HG03196 (cell line): ENCODE data around the gene SMC5.
A peak's percentile ranks its signal among the peaks of the same experiment; 100 is the strongest.
"Not testable (repeated sequence)": the region's sequence is repeated elsewhere in the genome, so short reads cannot be mapped to it uniquely, and the experiment has no call there.

Source experiments
- ATAC-seq: cut with Tn5 transposase; IDR thresholded peaks from one replicate; pipeline ENCODE4 v1.9.1; 2021; ENCODE audit not compliant: unreplicated experiment

Gene SMC5

GRCh38 chr9:70258692-70259511, at the start of gene SMC5:
TSS of gene SMC5 (plus strand) at chr9:70258978. CDS start at chr9:70259079, 101 bp downstream.
- peak; percentile 88 for ATAC-seq

DNA sequence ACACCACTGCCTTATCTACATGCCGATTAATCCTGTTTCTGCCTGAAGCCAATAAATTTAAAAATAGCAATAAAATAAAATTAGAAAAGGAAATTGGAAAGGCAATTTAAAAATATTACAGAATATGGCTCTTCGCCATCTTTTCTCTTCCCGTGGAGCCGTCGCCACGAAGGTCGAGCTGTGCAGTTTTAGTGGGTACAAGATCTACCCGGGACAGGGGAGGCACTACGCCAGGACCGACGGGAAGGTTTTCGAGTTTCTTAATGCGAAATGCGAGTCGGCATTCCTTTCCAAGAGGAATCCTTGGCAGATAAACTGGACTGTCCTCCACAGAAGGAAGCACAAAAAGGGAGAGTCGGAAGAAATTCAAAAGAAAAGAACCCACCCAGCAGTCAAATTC, 41.7 kb upstream of the SMC5 start:
- no peak for ATAC-seq

- ATAC-seq: no peak
These were observed 40.0 kb upstream of the SMC5 start for GRCh38 chr9:70218767-70219166.

DNA sequence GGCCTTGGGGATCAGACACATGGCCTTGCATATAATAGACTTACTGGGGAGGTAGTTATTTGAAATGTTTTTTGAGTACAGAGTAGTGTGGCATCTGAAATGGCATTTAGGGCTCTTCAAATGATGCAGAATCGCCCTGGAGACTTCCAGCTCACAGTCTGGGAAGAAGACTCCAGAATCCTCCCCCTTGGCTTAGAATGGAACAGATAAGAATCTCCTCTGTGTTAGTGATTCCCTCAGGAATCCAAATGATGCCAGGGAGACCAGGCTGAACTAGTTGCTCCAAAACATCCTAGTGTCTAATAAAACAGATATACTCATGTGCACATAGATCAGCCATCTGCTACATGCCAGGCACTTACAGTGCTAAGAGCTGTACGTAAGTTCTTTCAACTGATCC, 38.6 kb upstream of the SMC5 start:
- no peak for ATAC-seq

DNA sequence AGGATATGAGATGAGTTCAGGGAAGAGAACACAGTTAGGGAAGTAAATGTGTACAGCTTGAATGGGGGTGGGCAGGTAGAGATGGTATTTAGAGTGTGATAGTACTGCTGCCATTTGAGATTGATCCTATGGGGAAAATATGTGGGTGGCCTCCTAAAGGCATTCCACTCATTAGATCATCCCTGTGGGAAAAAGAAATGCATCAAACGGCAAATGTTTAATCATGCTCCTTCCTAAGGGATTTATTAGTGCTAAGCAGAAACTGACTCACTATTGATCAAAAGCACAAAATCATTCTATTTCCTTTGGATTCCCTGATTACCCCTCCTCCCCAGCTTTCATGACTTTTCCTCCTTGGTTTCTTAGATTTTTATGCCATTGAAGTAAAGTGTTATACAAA, 36.4 kb upstream of the SMC5 start:
- no peak for ATAC-seq

DNA sequence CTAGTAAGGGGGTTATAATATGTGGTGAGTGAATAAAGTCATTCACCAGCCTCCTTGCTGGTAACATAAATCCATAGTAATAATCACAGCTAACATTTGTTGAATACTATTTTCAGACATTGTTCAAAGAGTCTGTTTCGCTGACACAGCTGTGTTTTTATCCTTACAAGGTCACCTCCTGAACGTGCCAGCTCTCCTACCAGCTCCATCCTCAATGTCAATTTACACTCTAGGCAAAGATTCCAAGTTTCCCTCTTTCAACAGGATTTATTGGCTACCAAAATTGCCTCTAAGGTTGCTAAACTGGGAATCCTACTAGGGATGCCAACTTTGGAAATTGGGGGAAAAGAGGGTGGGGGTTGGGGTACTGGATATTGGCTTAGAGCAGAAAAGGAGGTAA, 30.7 kb upstream of the SMC5 start:
- ATAC-seq: no peak

- no peak for ATAC-seq
These were observed 30.2 kb upstream of the SMC5 start for GRCh38 chr9:70228611-70229010.

DNA sequence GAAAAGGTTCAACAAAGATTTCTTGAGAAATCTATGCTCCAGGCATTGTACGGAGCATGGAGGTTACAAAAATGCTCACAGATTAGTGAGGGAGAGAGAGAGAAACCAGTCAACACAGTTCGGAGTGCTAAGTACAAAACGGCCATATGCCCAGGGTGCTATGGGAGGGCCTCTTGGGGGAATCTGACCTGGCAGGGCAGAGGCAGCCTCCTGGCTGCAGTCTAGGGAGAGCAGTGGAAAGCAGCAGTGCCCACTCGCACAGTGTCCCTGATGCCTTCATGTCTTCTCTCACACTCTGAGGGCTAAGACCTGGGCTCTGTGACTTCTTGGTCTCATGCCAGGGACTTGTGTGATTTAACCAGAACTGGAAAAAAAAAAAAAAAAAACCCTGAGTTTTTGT, 29.8 kb upstream of the SMC5 start:
- ATAC-seq: no peak

GRCh38 chr9:70229579-70229978, 29.2 kb upstream of the SMC5 start:
- no peak for ATAC-seq

DNA sequence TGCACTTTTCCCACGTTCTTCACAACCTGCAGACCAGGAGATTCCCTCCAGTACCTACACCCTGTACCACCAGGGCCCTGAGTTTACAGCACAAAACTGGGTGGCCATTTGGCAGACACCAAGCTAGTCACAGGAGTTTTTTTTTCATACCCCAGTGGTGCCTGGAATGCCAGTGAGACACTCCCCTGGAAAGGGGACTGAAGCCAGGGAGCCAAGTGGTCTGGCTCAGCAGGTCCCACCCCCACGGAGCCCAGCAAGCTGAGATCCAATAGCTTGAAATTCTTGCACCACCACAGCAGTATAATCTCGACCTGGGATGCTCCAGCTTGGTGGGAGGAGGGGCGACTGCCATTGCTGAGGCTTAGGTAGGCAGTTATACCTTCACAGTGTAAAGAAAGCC, 26.3 kb upstream of the SMC5 start:
- no peak for ATAC-seq

DNA sequence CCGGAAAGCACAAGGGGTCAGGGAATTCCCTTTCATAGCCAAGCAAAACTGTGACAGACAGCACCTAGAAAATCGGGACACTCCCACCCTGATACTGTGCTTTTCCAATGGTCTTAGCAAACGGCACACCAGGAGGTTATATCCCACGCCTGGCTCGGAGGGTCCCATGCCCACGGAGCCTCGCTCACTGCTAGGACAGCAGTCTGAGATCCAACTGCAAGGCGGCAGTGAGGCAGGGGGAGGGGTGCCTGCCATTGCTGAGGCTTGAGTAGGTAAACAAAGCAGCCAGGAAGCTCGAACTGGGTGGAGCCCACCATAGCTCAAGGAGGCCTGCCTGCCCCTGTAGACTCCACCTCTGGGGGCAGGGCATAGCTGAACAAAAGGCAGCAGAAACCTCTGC, 24.6 kb upstream of the SMC5 start:
- not testable (repeated sequence) for ATAC-seq

DNA sequence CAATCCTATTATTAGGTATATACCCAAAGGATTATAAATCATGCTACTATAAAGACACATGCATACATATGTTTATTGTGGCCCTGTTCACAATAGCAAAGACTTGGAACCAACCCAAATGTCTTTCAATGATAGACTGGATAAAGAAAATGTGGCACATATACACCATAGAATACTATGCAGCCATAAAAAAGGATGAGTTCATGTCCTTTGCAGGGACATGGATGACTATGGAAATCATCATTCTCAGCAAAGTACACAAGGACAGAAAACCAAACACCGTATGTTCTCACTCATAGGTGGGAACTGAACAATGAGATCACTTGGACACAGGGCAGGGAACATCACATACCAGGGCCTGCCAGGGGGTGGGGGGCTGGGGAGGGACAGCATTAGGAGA, 12.8 kb upstream of the SMC5 start:
- ATAC-seq: not testable (repeated sequence)

DNA sequence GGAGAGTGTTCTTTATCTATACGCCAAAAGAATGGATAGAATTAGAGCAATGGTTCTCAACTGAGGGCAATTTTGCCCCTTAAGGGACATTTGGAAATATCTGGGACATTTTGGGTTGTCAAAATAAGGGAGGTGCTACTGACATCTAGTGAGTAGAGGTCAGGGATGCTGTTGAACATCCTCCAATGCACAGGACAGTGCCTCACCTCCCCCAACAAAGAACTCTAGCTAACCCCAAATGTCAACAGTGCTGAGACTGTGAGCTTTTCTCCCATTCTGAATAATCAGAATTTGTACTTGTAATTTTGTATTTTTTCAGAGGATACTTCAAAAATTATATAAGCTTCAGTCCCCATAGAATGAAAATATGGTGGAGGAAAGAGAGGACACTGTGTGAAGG, 8.6 kb upstream of the SMC5 start:
- no peak for ATAC-seq

- ATAC-seq: no peak
These were observed 3.3 kb upstream of the SMC5 start for GRCh38 chr9:70255486-70255885.

- ATAC-seq: no peak
These were observed 2.6 kb upstream of the SMC5 start for GRCh38 chr9:70256123-70256551.

DNA sequence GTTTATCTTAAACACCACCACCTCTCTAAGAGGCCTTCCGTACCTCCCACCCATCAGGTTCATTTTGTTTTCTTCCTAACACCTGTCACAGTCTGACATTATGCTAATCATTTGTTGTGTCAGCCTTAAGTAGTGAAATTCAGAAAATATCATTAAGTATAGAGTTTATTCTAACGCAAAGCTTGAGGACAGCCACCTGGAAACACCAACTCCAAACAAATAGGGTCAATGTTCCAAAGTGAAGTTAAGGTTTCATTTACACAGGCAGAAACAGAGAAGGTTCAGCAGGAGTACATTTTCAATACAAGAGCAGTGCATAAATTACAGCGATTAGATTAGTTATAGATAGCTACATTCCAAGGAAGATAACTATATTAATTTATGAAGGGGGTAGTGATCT, 1.3 kb upstream of the SMC5 start:
- no peak for ATAC-seq

DNA sequence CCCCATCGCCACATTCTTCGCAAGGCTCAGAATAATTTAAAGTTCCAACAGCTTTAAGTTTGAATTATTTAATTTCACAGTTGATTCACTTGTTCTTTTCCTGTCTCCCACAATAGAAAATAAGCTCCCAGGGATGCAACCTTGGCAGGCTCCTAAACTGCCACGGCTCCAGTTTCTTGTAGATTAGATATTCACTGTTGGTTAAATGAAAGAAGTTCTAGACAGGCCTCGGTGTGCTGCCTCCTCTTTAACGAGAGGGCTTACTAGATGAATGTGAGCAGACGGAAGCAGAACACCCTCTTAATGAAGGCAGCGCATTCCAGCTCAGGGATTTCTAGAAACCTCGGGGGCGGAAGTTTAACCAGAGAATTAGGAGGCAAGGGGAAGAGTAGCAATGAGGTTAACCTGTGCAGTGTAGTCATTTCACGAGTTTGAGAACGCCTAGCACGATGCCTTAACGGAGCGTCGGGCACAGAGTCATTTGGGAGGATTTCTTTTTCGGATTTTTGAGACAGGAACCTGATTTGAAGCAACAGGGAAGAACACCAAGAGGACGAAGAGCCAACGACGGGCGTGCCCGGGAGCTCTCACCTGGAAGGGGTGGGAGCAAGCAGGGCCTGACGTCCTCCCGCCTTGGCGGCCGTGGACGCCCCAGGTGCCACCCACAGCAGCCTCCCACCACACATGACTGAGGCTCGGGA, 637 bp upstream of the SMC5 start:
- peak; percentile 44 for ATAC-seq

- no peak for ATAC-seq
These were observed 679 bp downstream of the SMC5 start for GRCh38 chr9:70259512-70259802.

DNA sequence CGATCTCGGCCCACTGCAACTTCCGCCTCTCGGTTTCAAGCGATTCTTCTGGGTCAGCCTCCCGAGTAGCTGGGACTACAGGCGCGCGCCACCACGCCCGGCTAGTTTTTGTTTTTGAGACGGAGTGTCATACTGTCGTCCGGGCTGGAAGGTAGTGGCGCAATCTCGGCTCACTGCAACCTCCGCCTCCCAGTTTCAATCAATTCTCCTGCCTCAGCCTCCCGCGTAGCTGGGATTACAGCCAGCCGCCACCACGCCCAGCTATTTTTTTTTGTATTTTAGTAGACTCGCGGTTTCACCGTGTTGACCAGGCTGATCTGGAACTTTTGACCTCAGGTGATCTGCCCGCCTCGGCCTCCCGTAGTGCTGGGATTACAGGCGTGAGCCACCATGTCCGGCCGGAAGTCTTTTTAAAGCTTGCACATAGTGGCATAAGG, 1.2 kb downstream of the SMC5 start:
- no peak for ATAC-seq

- no peak for ATAC-seq
These were observed 1.8 kb downstream of the SMC5 start for GRCh38 chr9:70260606-70261005.

DNA sequence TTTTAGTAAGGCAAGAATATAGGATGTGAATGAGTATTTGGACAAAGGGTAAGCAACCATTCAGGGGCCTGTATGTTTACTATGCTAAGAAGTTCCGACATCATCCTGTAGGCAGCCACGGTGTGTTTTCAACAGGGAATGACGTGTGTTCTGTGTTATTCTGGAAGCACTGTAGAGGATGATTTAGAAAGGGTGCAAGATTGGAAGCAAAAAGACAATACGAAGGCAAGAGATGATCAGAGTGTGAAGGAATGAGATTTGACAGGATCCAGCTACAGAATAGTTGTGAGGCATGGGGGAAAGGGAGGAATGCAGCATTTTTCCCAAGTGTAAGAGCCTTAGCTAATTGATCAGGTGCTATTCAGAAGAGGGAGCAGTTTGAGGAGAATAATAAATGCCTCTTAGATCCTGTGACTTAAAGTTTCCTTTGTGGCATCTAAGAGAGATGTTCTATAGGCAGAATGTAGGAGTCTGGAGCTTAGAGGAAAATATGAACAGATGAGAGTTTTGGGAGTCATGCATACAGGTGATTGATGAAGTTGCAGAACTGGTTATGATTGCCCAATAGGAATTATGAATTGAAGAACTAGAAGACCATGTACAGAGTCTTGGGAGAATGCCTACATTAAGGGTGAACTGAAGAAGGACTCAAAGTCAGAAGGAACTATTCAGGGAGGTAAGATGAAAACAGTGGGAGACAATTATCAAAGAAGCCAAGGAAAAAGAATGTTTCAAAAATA, 2.5 kb downstream of the SMC5 start:
- no peak for ATAC-seq

DNA sequence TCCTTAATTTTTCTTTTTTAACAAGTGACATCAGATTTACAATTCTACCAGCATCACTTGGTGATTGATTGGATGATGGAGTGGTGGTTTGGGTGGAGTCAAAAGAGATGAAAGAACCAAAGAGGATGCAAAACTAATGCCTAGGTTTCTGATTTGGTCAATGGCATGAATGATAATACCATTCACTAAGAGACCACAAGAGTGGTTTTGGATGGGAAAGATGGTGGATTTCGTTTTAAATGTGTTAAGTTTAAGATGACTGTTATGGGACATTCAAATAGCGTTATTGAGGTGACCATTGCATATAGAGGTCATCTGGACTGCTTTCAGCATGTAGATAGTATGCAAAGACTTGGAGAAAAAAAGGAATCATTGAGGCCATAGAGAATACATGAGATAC, 3.6 kb downstream of the SMC5 start:
- ATAC-seq: no peak
